ENCODE data around the gene HMHB1. TPM values are rescaled to one million over a fixed set of nuclear protein-coding genes. Genes with fewer than 3 reads are reported as not detected.
A peak's percentile ranks its signal among the peaks of the same experiment; 100 is the strongest.

The HMHB1 gene
- total and polyA plus RNA-seq, 12 donors = not detected

- WGBS, 2 donors = 88 to 90% methylated on average over 3 of the region's 3 CpGs
- Histone ChIP-seq H3K4me3 (no peak overlapping the region), H3K36me3 (no peaks in the 10 kb centered on the region), H3K27ac (no peak overlapping the region), H3K9me3 (peaks cover 0 to 8% (median 0%) of the 10 kb centered on the region in 11 donors), H3K4me1 (peaks cover 0 to 7% (median 0%) of the 10 kb centered on the region in 9 donors), H3K27me3 (no peaks in the 10 kb centered on the region)
- no peak for TF ChIP-seq CTCF (IDR thresholded peaks at IDR 0.05)
- ATAC-seq = no peak
- DNase-seq = no peak
- intact Hi-C loops (cut with DNase I) = no loop called here
Measured at GRCh38 chr5:143770450-143770849, 41.5 kb upstream of the HMHB1 start.

GRCh38 chr5:143771189-143771588, 40.8 kb upstream of the HMHB1 start:
- Histone ChIP-seq H3K9me3 (peaks cover 0 to 8% (median 0%) of the 10 kb centered on the region in 11 donors), H3K4me3 (no peak overlapping the region), H3K27me3 (no peaks in the 10 kb centered on the region), H3K4me1 (peaks cover 0 to 7% (median 0%) of the 10 kb centered on the region in 9 donors), H3K27ac (no peak overlapping the region), H3K36me3 (no peaks in the 10 kb centered on the region)
- 57 to 69% methylated on average over 4 of the region's 4 CpGs for WGBS, 2 donors
- ATAC-seq (peak in 1 of 8 donors; percentile 38), DNase-seq (no peak)
- intact Hi-C loops (cut with DNase I) = no loop called here
- TF ChIP-seq CTCF (IDR thresholded peaks at IDR 0.05) = no peak

- peaks cover 0 to 8% (median 0%) of the 10 kb centered on the region in 11 donors for H3K9me3 ChIP-seq
- H3K27ac ChIP-seq = no peak overlapping the region
- DNase-seq = no peak
- H3K36me3 ChIP-seq = no peaks in the 10 kb centered on the region
- no peaks in the 10 kb centered on the region for H3K27me3 ChIP-seq
- H3K4me3 ChIP-seq = no peak overlapping the region
- intact Hi-C loops (cut with DNase I) = no loop called here
- peaks cover 0 to 7% (median 0%) of the 10 kb centered on the region in 9 donors for H3K4me1 ChIP-seq
- ATAC-seq = no peak
- WGBS, 2 donors = 51 to 68% methylated on average over 2 of the region's 2 CpGs
- TF ChIP-seq CTCF (IDR thresholded peaks at IDR 0.05) = no peak
Measured at GRCh38 chr5:143771602-143772001, 40.4 kb upstream of the HMHB1 start.

- H3K4me1 ChIP-seq = peaks cover 0 to 7% (median 0%) of the 10 kb centered on the region in 9 donors
- H3K36me3 ChIP-seq = no peaks in the 10 kb centered on the region
- TF ChIP-seq CTCF (IDR thresholded peaks at IDR 0.05) = no peak
- DNase-seq = no peak
- peaks cover 0 to 8% (median 0%) of the 10 kb centered on the region in 11 donors for H3K9me3 ChIP-seq
- intact Hi-C loops (cut with DNase I) = no loop called here
- H3K27ac ChIP-seq = no peak overlapping the region
- WGBS, 2 donors = 61 to 77% methylated on average over 1 of the region's 1 CpG
- H3K27me3 ChIP-seq = no peaks in the 10 kb centered on the region
- no peak overlapping the region for H3K4me3 ChIP-seq
- ATAC-seq = no peak
Measured at GRCh38 chr5:143772621-143773020, 39.3 kb upstream of the HMHB1 start.

Measured in heart right ventricle (tissue), 16 donors.